ENCODE results near the gene XRCC1. TPM values are rescaled to one million over a fixed set of nuclear protein-coding genes. Genes with fewer than 3 reads are reported as not detected.

The XRCC1 gene
- total and polyA plus RNA-seq, 10 of the 15 experiments (the other 5 are each of a cell fraction or from before 2014, with no cell fraction given): 2.0 to 51.1 (median 33.7) TPM

DNA sequence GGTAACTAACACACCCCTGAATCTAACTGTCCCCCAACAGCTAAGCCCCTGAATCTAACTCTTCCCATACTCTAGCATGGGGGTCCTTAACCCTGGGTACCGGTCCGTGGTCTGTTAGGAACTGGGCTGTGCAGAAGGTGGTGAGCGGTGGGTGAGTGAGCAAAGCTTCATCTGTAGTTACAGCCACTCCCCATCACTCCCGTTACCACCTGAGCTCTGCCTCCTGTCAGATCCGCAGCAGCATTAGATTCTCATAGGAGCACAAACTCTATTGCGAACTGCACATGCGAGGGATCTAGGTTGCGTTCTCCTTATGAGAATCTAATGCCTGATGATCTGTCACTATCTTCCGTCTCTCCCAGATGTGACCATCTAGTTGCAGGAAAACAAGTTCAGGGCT is 64.6 kb downstream of the XRCC1 start:
- WGBS (ENCODE audit: insufficient coverage, insufficient replicate concordance, low lambda C conversion rate, missing lambda C conversion rate): 94% methylated on average over 9 of the region's 9 CpGs
- POLR2A ChIA-PET: no interaction called here
- intact Hi-C loops (cut with micrococcal nuclease; ENCODE audit: unreplicated experiment): no loop called here
- H4K20me1 ChIP-seq (ENCODE audit: control insufficient read depth, insufficient read depth): no peaks in the 10 kb centered on the region
- DNase-seq (ENCODE audit: low read depth, low spot score): no peak
- no peaks in the 10 kb centered on the region for H3K4me1 ChIP-seq (ENCODE audit: control insufficient read depth, insufficient read depth, low read length)
- no peak overlapping the region for H3K27ac ChIP-seq (ENCODE audit: control insufficient read depth, insufficient read depth)
- no peak overlapping the region for H3K4me2 ChIP-seq (ENCODE audit: control insufficient read depth, insufficient read depth)
- TF ChIP-seq EGR1 (IDR thresholded peaks at IDR 0.05; ENCODE audit: borderline replicate concordance in 1 of 2, low read depth in 2 of 2, low read length in 2 of 2) (no peak), POLR2AphosphoS5 (IDR thresholded peaks at IDR 0.05; ENCODE audit: low read length) (no peak), PBX3 (IDR thresholded peaks at IDR 0.05; ENCODE audit: insufficient replicate concordance, low read depth, low read length) (no peak), SIN3A (IDR thresholded peaks at IDR 0.05; ENCODE audit: low read depth, low read length) (no peak), RAD51 (IDR thresholded peaks at IDR 0.05) (no peak), SMAD1 (IDR thresholded peaks at IDR 0.05; ENCODE audit: low read depth, partially characterized antibody) (no peak), ATF3 (IDR thresholded peaks at IDR 0.05; ENCODE audit: borderline replicate concordance, extremely low read depth, low read depth, low read length) (no peak), HCFC1 (IDR thresholded peaks at IDR 0.05; ENCODE audit: low read length) (no peak), HDGF (IDR thresholded peaks at IDR 0.05) (no peak), BACH1 (IDR thresholded peaks at IDR 0.05; ENCODE audit: borderline replicate concordance) (no peak), CTCF (IDR thresholded peaks at IDR 0.05 in 2 of 3, conservative IDR thresholded peaks at IDR 0.05 in 1 of 3; ENCODE audit: control insufficient read depth in 2 of 3, extremely low read depth in 1 of 3, insufficient read depth in 1 of 3, low read depth in 3 of 3, low read length in 3 of 3) (no peak), ZNF274 (IDR thresholded peaks at IDR 0.05; ENCODE audit: insufficient read depth, insufficient read length) (no peak), ETV6 (conservative IDR thresholded peaks at IDR 0.05 in 1 of 2, IDR thresholded peaks at IDR 0.05 in 1 of 2; ENCODE audit: borderline replicate concordance in 1 of 2, low read depth in 1 of 2) (no peak)
- TF ChIP-seq, protein P1, sequence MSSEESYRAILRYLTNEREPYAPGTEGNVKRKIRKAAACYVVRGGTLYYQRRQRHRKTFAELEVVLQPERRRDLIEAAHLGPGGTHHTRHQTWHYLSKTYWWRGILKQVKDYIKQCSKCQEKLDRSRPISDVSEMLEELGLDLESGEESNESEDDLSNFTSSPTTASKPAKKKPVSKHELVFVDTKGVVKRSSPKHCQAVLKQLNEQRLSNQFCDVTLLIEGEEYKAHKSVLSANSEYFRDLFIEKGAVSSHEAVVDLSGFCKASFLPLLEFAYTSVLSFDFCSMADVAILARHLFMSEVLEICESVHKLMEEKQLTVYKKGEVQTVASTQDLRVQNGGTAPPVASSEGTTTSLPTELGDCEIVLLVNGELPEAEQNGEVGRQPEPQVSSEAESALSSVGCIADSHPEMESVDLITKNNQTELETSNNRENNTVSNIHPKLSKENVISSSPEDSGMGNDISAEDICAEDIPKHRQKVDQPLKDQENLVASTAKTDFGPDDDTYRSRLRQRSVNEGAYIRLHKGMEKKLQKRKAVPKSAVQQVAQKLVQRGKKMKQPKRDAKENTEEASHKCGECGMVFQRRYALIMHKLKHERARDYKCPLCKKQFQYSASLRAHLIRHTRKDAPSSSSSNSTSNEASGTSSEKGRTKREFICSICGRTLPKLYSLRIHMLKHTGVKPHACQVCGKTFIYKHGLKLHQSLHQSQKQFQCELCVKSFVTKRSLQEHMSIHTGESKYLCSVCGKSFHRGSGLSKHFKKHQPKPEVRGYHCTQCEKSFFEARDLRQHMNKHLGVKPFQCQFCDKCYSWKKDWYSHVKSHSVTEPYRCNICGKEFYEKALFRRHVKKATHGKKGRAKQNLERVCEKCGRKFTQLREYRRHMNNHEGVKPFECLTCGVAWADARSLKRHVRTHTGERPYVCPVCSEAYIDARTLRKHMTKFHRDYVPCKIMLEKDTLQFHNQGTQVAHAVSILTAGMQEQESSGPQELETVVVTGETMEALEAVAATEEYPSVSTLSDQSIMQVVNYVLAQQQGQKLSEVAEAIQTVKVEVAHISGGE (CRISPR knock-in tag; IDR thresholded peaks at IDR 0.05): no peak
- no peaks in the 10 kb centered on the region for H3K9me3 ChIP-seq (replicated peaks; ENCODE audit: control insufficient read depth, insufficient read depth, low read length)
- RAD21 ChIA-PET (ENCODE audit: unreplicated experiment): interaction anchor here (0.6 kb wide), 1 partner anchor 1196 kb away, joined by 3 read pairs; no protein-coding TSS in a partner anchor
- FAIRE-seq: no peak
- in situ Hi-C loops (cut with MboI): no loop called here
- SMC1A ChIA-PET (ENCODE audit: uncharacterized antibody, unreplicated experiment): no interaction called here
- no peak overlapping the region for H3K4me3 ChIP-seq
- no peaks in the 10 kb centered on the region for H3K27me3 ChIP-seq (replicated peaks in 1 of 2; ENCODE audit: control insufficient read depth in 2 of 2, insufficient read depth in 2 of 2, low read length in 1 of 2)
- CTCF ChIA-PET: interaction anchor here (1.2 to 2.4 kb wide), 3 partner anchors 8 to 78 kb away, joined by 3 to 20 read pairs (median 8); no protein-coding TSS in a partner anchor
- H3K36me3 ChIP-seq (ENCODE audit: control insufficient read depth in 2 of 2, insufficient read depth in 2 of 2, low read length in 1 of 2): peaks cover 0 to 5% of the 10 kb centered on the region in 2 experiments; a peak in 2 of 4 replicates
- no peaks in the 10 kb centered on the region for H3K79me2 ChIP-seq (ENCODE audit: control insufficient read depth, insufficient read depth, low read length)
- no peak for ATAC-seq
- no TSS peak for BruUV-seq (replicated peaks)
- no peak overlapping the region for H2AFZ ChIP-seq (ENCODE audit: control insufficient read depth, low read depth, low read length)
- no peak overlapping the region for H3K9ac ChIP-seq (ENCODE audit: control insufficient read depth, insufficient read depth, low read length)

Measured in GM12878 (cell line).